Measurements from ENCODE around the gene SETD5. TPM values are rescaled to one million over a fixed set of nuclear protein-coding genes. Genes with fewer than 3 reads are reported as not detected.

SETD5 gene
- total and polyA plus RNA-seq, 2 of the 8 experiments (the other 6 are each of a cell fraction or from before 2014, with no cell fraction given), result 108 to 234 TPM

- TF ChIP-seq CHD7 (IDR thresholded peaks at IDR 0.05; ENCODE audit: insufficient replicate concordance, low read length) (no peak), CBX5 (IDR thresholded peaks at IDR 0.05; ENCODE audit: low read depth, low read length) (no peak), ZNF274 (IDR thresholded peaks at IDR 0.05; ENCODE audit: borderline replicate concordance, extremely low read depth, low read length) (no peak), YY1 (IDR thresholded peaks at IDR 0.05; ENCODE audit: low read depth, low read length) (no peak), CBX8 (IDR thresholded peaks at IDR 0.05; ENCODE audit: borderline replicate concordance, low read depth, low read length) (no peak), EZH2 (IDR thresholded peaks at IDR 0.05; ENCODE audit: low read depth, low read length, severe bottlenecking) (no peak), BACH1 (IDR thresholded peaks at IDR 0.05; ENCODE audit: low read length) (no peak), POLR2AphosphoS5 (IDR thresholded peaks at IDR 0.05; ENCODE audit: low read depth, low read length) (no peak), CTBP2 (IDR thresholded peaks at IDR 0.05; ENCODE audit: borderline replicate concordance, insufficient read depth, insufficient read length, low read length) (no peak), TBP (IDR thresholded peaks at IDR 0.05; ENCODE audit: low read depth, low read length) (no peak), MAFK (IDR thresholded peaks at IDR 0.05; ENCODE audit: low read depth, low read length) (no peak)
- TF ChIP-seq, protein P1, sequence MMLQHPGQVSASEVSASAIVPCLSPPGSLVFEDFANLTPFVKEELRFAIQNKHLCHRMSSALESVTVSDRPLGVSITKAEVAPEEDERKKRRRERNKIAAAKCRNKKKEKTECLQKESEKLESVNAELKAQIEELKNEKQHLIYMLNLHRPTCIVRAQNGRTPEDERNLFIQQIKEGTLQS (IDR thresholded peaks at IDR 0.05; ENCODE audit: insufficient read depth, low read depth, low read length), result no peak
These were observed 103.8 kb downstream of the SETD5 start (continued) for GRCh38 chr3:9501226-9501625.

Data from H1 (cell line).